ENCODE results near the gene COQ10A. TPM values are rescaled to one million over a fixed set of nuclear protein-coding genes. Genes with fewer than 3 reads are reported as not detected.
"Not testable (repeated sequence)": the region's sequence is repeated elsewhere in the genome, so short reads cannot be mapped to it uniquely, and the experiment has no call there.

Gene COQ10A
- polyA plus RNA-seq, 4 donors: 11.0 to 21.2 (median 15.5) TPM

DNA sequence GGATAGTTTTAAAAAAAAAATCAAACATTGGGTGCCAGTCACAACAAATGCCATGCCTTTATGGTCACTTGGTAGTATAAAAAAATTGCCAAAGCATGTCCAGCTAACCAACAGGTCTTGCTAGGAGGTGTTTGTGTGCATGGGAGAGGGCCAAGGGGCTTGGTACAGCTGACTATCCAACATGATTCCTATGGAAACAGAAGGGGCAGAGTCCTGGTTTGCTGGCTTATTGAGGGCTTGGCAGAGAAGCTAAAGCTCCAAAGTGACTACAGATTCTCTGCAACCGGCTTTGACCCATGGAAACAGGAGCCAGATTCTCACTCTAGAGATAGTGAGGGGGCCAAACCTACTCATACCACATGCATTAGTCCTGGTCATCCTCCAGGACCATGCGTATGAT, 5.7 kb downstream of the COQ10A start:
- not testable (repeated sequence) for DNase-seq (ENCODE audit: low read depth in 4 of 4, low spot score in 3 of 4)

GRCh38 chr12:56274299-56274698, 7.6 kb downstream of the COQ10A start:
- DNase-seq (ENCODE audit: low read depth in 4 of 4, low spot score in 3 of 4): no peak

DNA sequence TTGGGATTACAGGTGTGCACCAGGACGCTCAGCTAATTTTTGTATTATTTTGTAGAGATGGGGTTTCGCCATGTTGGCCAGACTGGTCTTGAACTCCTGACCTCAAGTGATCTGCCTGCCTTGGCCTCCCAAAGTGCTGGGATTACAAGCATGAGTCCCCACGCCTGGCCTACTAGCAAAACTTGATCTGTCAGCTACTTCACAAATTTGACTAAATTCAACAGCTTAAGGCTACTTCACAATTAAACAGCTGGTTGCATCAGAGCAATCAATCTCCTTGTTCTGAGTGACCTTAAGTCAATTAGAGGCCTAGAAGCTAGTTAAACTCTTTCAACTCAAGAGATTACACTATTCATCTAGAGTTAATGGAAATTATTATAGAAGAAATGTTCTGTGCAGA, 12.2 kb downstream of the COQ10A start:
- no peak for DNase-seq (ENCODE audit: low read depth in 4 of 4, low spot score in 3 of 4)

GRCh38 chr12:56280849-56281248, 14.1 kb downstream of the COQ10A start:
- no peak for DNase-seq (ENCODE audit: low read depth in 4 of 4, low spot score in 3 of 4)

DNA sequence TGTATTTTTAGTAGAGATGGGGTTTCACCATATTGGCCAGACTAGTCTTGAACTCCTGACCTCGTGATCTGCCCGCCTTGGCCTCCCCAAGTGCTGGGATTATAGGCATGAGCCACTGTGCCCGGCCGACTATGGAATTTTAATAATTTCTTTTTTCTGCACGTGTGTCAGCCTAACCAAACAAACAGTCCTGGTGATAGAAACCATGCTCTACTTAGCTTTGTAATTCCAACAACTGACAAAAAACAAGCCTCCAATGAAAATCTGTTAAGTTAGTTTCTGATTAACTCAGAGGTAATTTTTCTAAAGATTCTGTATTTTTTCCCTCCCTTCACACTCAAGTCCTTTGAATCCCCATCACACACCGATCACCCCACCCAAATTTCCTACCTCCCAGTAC, 15.3 kb downstream of the COQ10A start:
- no peak for DNase-seq (ENCODE audit: low read depth in 4 of 4, low spot score in 3 of 4)

DNA sequence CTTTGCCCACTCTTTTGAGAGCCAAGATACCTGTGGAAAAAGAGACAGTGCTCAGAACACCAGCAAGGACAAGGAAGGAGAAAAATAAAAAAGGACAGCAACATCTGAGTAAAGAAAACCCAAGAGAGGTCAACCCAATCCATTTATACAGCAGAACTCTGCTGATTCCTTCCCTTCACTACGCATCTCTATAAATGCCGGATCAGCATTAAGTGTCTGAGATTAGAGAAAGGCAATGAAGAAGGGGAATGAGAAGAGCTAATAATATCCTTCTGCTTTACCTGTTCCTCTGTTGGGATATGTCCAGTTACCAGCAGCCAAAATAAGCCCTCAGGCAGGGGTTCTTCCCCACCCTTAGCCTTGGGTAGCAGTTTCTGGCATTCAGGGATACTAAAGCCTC, 15.8 kb downstream of the COQ10A start:
- DNase-seq (ENCODE audit: low read depth in 4 of 4, low spot score in 3 of 4): no peak

- DNase-seq (ENCODE audit: low read depth in 4 of 4, low spot score in 3 of 4): not testable (repeated sequence)
Observed at GRCh38 chr12:56284263-56284662, 17.5 kb downstream of the COQ10A start.

DNA sequence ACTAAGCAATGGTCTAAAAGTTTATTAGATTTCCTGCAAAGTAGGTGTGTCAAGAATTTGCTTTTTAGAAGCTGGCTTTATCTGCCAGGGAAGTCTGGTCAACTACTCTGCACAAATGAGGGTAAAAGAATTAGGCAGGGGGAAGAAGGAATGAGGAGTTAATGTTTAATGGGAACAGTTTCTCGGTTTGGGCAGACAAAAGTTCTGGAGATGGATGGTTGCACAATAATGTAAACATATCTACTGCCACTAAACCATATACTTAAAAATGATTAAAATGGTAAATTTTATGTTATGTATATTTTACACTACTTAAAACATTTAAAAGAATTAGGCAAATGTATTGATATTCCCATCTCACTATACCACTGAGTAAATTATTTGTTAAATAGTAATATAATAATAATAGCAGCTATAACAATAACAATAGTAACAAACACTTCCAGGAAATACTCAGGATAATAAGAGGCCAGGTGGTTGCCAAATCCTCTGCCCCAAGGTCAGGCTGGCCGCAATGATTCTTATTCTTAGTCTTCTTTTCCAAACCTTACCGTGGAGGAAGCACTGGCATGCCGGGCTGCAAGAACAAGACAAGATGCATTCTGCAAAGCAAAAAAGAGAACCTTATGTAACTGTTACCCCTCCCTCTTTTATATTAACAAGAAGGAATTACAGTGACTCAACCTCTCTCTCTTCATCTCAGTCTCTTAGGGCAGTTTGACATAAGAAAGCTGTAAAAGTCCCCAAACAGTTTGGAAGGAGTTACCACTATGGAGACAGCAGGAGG, 19.5 kb downstream of the COQ10A start:
- DNase-seq (ENCODE audit: low read depth in 4 of 4, low spot score in 3 of 4): no peak

DNA sequence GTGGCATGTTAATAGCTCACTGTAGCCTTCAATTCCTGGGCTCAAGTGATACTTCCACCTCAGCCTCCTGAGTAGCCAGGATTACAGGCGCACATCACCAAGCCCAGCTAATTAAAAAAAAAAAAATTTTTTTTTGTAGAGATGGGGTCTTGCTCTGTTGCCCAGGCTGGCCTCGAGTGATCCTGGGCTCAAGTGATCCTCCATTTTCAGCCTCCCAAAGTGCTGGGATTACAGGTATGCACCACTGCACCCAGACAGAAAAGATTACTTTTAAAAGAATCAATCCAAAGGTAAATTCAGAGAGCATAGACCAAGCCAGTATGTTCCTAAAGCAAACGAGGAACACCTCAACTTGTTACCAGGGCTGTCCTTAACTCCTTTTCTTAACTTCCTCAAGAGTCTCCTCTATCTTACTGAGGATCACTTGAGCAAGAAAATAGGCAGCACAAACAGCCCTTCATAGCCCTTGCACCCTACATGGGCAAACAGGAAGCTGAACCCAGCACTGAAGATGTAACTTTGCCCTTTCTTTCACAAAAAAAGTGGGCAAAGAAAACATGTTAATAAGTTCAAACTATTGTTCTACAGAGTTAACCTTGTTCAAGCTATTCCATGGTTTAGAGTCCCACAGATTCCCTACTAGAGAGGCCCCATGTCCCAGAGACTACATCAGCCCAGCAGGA, 22.1 kb downstream of the COQ10A start:
- DNase-seq (ENCODE audit: low read depth in 4 of 4, low spot score in 3 of 4): no peak

DNA sequence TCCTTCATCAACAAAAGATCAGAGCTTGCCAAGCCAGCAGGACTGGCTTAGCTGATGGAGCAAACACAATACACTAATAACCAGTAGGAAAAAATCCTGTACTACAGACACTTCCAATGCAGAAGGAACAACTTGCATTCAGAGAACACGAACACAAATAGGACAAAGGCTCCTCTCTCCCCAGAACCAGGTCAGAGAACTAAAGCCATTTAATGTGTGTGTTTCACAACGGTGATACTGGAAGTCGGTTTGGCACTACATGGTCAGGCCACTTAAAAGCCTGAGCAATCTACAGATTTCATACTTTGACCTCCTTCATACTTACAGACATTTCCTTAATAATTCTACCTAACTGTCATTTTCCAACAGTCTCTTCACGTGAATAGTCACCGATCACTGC, 27.1 kb downstream of the COQ10A start:
- no peak for DNase-seq (ENCODE audit: low read depth in 4 of 4, low spot score in 3 of 4)

DNA sequence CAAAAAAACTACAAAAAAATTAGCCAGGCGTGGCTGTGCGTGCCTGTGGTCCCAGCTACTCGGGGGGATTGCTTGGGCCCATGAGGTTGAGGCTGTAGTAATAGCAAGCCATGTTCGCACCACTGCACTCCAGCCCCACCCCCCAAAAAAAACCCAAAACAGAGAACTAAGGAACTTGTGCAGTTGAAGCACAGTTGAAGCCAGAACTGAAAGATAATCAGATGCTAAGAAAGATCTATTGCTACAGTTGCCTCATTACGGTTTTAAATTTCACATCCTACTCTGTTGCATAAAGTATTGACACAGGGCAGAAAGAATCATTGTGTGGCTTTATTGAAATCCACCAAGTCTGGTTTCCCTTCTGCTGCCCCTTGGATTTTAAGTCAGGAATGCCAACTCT, 29.6 kb downstream of the COQ10A start:
- no peak for DNase-seq (ENCODE audit: low read depth in 4 of 4, low spot score in 3 of 4)

DNA sequence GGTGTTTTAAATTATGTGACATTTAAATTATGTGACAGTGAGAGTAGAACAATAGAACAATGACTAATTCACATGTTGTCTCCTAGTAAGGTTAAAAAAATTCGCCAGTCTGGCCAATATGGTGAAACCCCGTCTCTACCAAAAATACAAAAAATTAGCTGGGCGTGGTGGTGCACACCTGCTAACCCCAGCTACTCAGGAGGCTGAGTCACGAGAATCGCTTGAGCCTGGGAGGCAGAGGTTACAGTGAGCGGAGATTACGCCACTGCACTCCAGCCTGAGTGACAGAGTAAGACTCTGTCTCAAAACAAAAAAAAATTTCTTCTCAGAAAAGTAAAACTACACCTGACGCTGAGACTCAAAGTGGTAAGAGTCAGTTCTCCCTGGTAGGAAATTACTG, 30.7 kb downstream of the COQ10A start:
- no peak for DNase-seq (ENCODE audit: low read depth in 4 of 4, low spot score in 3 of 4)

GRCh38 chr12:56298828-56299227, 32.1 kb downstream of the COQ10A start:
- DNase-seq (ENCODE audit: low read depth in 4 of 4, low spot score in 3 of 4): no peak

- DNase-seq (ENCODE audit: low read depth in 4 of 4, low spot score in 3 of 4): peak in 2 of 4 donors; percentile 1 to 16
Observed at GRCh38 chr12:56299308-56299852, 32.6 kb downstream of the COQ10A start.

DNA sequence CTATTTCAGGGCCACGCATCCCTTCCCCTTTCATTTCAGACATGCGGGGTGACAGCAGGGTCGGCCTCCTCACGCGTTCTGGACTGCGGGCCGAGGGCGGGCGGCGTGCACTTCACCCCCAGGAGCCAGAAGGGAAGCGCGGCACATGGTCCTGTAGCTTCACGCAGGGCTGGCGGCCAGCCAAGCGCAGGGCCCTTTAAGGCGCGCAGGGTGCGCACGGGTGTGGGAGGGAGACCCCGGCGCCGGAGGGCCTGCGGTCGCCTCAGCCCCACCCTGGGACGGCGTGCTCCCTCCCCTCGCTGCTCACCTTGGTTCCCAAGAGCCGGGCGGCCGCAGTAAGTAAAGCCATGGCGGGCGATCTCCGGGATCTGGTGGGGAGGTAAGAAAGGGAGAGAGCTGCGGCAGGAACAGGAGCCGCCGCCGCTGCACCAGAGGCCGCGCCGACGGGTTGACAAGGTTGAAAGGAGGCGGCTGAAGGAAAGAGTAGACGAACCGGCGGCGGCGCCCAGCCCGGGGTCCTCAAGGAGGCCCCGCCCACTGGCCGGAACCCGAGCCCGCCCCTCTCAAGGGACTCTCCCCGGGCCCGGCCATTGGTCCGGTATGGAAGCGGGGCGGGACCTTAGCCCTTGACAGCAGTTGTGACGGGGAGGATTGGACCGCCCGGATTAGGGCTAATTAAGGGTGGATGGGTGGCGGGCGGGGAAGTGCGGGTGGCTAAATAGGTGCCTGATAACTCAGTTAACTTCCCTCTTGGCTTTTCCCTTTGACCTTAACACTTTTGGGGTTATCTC, 33.3 kb downstream of the COQ10A start, which contains the start of gene CS:
CS (minus strand) TSS at position 478 of the 791 bp plus-strand sequence; CDS start at position 349, 129 bp downstream.
- DNase-seq (ENCODE audit: low read depth in 4 of 4, low spot score in 3 of 4): peak; percentile 91 to 95 (median 95)

DNA sequence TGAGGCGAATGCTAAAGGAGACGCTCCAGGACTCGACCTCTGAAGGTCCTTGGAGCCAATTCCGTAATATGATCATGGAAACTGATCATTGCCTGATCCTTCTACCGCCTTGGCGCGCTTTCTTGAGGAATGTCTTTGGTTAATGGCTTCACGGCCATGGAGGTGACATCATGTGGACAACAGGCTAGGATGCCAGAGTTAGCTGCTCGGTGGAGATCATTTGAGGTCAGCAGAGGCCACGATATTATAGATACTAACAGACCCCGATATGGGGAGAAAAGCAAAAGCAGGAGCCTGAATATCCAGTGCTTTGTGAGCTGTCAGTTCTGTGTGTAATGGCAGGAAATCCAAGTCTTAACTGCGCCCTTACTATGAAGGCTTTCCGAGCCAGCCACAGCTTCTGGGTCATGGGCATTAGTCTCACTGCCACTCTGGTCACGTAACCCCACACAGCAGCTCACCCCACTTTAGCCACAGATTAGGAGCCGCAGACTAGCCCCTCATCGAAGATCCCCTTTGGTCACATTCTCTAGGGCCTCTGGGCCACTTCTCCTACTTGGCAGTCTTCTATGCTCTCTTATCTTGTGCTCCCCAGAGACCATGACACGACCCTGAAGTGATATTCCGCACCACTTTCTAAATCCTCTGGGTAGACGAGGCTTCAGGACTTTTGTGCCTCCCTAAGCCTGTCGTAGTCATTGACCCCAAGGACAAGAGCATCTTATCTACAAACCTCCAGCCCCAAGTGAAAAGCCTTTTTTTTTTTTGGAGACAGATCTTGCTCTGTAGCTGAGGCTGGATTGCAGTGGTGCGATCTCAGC, 34.1 kb downstream of the COQ10A start:
- DNase-seq (ENCODE audit: low read depth in 4 of 4, low spot score in 3 of 4): peak in 1 of 4 donors; percentile 1

DNA sequence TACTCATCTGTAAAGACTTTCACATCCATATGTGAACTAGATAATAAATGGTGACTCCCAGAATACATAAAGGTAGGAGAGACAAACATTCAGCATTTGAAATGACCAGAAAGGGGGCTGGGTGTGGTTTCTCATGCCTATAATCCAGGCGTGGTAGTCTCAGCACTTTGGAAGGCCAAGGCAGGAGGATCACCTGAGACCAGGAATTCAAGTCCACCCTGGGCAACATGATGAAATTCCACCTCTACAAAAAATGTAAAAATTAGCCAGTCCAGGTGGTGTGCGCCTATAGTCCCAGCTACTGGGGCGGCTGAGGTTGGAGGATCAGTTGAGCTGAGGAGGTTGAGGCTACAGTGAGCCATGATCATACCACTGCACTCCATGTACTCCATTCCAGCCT, 37.5 kb downstream of the COQ10A start:
- no peak for DNase-seq (ENCODE audit: low read depth in 4 of 4, low spot score in 3 of 4)

DNA sequence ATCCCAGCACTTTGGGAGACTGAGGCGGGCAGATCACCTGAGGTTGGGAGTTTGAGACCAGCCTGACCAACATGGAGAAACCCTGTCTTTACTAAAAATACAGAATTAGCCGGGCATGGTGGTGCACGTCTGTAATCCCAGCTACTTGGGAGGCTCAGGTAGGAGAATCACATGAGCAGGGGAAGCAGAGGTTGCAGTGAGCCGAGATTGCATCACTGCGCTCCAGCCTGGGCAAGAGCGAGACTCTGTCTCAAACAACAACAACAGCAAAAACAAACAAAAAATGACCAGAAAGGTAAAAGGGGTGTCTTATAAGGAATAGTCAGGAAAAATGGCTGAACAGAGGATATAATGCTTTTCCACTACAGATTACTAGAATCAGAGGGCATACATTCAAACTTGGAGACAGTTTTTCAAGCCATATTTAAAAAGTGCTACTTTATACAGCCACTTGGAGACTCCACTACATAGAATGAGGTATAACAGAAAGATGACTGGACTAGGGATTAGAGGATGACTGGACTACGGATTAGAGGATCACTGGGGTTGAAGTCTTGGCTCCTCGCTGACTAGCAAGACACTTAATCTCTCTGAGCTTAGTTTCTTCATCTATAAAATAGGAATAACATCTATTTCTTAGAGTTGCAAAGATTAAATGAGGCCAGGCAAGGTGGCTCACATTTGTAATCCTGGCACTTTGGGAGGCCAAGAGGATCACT, 38.3 kb downstream of the COQ10A start:
- DNase-seq (ENCODE audit: low read depth in 4 of 4, low spot score in 3 of 4): no peak

- DNase-seq (ENCODE audit: low read depth in 4 of 4, low spot score in 3 of 4): no peak
Observed at GRCh38 chr12:56307221-56307965, 40.7 kb downstream of the COQ10A start.

All from left renal pelvis (tissue), 4 donors.